Mucosa of stomach (tissue), 1 donor: Measurements from ENCODE around the gene ALOX5.
"Not testable (repeated sequence)": the region's sequence is repeated elsewhere in the genome, so short reads cannot be mapped to it uniquely, and the experiment has no call there.

ENCODE experiments used
- H3K27me3 ChIP-seq: one replicate; pipeline ENCODE4 v1.7.0; 2013; ENCODE audit warnings: mild to moderate bottlenecking, low read length; ENCODE audit not compliant: control insufficient read depth, insufficient read depth
- H3K36me3 ChIP-seq: one replicate; pipeline ENCODE4 v1.7.0; 2013; ENCODE audit warnings: low read length; ENCODE audit not compliant: control insufficient read depth, insufficient read depth
- H3K4me1 ChIP-seq: one replicate; pipeline ENCODE4 v1.7.0; 2013; ENCODE audit warnings: mild to moderate bottlenecking, low read length; ENCODE audit not compliant: control insufficient read depth, insufficient read depth
- H3K4me3 ChIP-seq: one replicate; pipeline ENCODE4 v1.7.0; 2013; ENCODE audit warnings: low read length
- H3K9ac ChIP-seq: one replicate; pipeline ENCODE4 v1.7.0; 2013; ENCODE audit warnings: mild to moderate bottlenecking, low read length, moderate library complexity
- H3K9me3 ChIP-seq: one replicate; pipeline ENCODE4 v1.7.0; 2013; ENCODE audit warnings: mild to moderate bottlenecking, low read length, moderate library complexity; ENCODE audit not compliant: control insufficient read depth
- donor health status: Pancreatic carcinoma.

ALOX5 gene

GRCh38 chr10:45410807-45411606, 37.0 kb downstream of the ALOX5 start:
- no peaks in the 10 kb centered on the region for H3K36me3 ChIP-seq
- no peaks in the 10 kb centered on the region for H3K4me1 ChIP-seq
- H3K4me3 ChIP-seq = no peak overlapping the region
- no peaks in the 10 kb centered on the region for H3K9me3 ChIP-seq
- H3K9ac ChIP-seq = no peak overlapping the region
- no peaks in the 10 kb centered on the region for H3K27me3 ChIP-seq

DNA sequence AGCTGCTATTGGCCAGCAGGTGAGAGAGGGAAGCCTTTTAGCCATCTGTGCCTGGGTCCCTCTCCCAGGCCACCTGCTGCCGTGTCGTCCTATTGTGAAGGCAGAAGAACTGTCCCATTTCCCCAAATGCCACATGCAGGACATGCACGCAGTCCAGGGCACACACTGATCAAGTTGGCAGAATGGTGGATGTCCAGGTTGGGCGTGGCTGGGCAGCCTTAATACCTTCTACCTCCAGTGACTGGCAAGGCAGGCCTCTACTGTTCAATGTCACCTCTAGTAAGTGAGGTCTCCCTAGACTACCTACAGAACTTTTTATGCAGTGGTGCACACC, 37.6 kb downstream of the ALOX5 start:
- Histone ChIP-seq H3K9me3 (no peaks in the 10 kb centered on the region), H3K4me3 (no peak overlapping the region), H3K9ac (no peak overlapping the region), H3K27me3 (no peaks in the 10 kb centered on the region), H3K36me3 (no peaks in the 10 kb centered on the region), H3K4me1 (no peaks in the 10 kb centered on the region)

GRCh38 chr10:45415062-45415461, 41.0 kb downstream of the ALOX5 start:
- H3K4me1 ChIP-seq, H3K9ac ChIP-seq, H3K9me3 ChIP-seq, H3K27me3 ChIP-seq, H3K36me3 ChIP-seq, H3K4me3 ChIP-seq: not testable (repeated sequence)

DNA sequence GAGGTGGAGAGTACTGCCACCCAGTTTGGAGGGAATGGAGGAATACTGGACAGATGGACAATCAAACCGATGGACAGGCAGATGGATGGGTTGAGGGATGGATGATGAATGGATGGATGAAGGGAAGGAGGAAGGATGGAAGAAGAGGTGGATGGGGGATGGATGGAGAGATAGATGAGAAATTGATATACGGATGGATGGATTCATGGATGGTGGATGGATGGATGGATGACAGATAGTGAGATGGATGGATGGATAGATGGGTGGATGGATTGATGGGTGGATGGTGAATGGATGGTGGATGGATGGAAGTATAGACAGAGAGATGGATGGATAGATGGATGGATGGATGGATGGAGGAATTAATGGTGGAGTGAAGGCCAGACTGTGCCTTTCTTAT, 42.6 kb downstream of the ALOX5 start:
- peaks cover 13% of the 10 kb centered on the region for H3K4me1 ChIP-seq
- no peaks in the 10 kb centered on the region for H3K27me3 ChIP-seq
- no peaks in the 10 kb centered on the region for H3K9me3 ChIP-seq
- H3K4me3 ChIP-seq = no peak overlapping the region
- H3K9ac ChIP-seq = no peak overlapping the region
- H3K36me3 ChIP-seq = no peaks in the 10 kb centered on the region

DNA sequence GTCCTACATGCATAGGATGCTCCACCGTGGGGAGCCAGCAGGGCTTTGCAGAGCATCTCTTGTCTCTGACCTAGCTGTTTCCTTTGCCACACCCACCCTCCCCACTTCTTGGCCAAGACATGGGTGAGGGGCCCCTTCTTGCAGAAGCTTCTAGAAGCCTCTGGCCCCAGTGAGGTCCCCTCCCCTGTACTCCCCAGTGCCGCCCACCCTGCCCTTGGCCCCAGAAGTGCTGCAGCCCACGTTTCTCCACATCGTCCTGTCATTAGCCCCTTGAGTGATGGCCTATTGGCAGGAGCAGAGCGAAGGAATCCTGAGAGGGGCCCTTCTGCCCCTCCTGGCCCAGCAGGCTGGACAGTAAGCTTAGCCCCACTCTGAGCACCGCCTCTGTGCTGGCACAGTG, 43.7 kb downstream of the ALOX5 start:
- peaks cover 13% of the 10 kb centered on the region for H3K4me1 ChIP-seq
- H3K27me3 ChIP-seq = no peaks in the 10 kb centered on the region
- no peaks in the 10 kb centered on the region for H3K36me3 ChIP-seq
- no peak overlapping the region for H3K9ac ChIP-seq
- H3K9me3 ChIP-seq = no peaks in the 10 kb centered on the region
- no peak overlapping the region for H3K4me3 ChIP-seq

GRCh38 chr10:45418417-45418848, 44.4 kb downstream of the ALOX5 start:
- H3K4me1 ChIP-seq = peaks cover 13% of the 10 kb centered on the region
- no peaks in the 10 kb centered on the region for H3K9me3 ChIP-seq
- H3K9ac ChIP-seq = peak overlapping the region; percentile 54
- peak overlapping the region; percentile 17 for H3K4me3 ChIP-seq
- H3K36me3 ChIP-seq = no peaks in the 10 kb centered on the region
- H3K27me3 ChIP-seq = no peaks in the 10 kb centered on the region

GRCh38 chr10:45418849-45419675, 45.0 kb downstream of the ALOX5 start:
- Histone ChIP-seq H3K4me1 (peaks cover 13% of the 10 kb centered on the region), H3K4me3 (peak overlapping the region; percentile 17), H3K27me3 (no peaks in the 10 kb centered on the region), H3K9ac (peak overlapping the region; percentile 54), H3K9me3 (no peaks in the 10 kb centered on the region), H3K36me3 (no peaks in the 10 kb centered on the region)

GRCh38 chr10:45419676-45420025, 45.6 kb downstream of the ALOX5 start:
- peaks cover 13% of the 10 kb centered on the region for H3K4me1 ChIP-seq
- peak overlapping the region; percentile 54 for H3K9ac ChIP-seq
- H3K9me3 ChIP-seq = no peaks in the 10 kb centered on the region
- H3K27me3 ChIP-seq = no peaks in the 10 kb centered on the region
- H3K4me3 ChIP-seq = peak overlapping the region; percentile 17
- no peaks in the 10 kb centered on the region for H3K36me3 ChIP-seq

DNA sequence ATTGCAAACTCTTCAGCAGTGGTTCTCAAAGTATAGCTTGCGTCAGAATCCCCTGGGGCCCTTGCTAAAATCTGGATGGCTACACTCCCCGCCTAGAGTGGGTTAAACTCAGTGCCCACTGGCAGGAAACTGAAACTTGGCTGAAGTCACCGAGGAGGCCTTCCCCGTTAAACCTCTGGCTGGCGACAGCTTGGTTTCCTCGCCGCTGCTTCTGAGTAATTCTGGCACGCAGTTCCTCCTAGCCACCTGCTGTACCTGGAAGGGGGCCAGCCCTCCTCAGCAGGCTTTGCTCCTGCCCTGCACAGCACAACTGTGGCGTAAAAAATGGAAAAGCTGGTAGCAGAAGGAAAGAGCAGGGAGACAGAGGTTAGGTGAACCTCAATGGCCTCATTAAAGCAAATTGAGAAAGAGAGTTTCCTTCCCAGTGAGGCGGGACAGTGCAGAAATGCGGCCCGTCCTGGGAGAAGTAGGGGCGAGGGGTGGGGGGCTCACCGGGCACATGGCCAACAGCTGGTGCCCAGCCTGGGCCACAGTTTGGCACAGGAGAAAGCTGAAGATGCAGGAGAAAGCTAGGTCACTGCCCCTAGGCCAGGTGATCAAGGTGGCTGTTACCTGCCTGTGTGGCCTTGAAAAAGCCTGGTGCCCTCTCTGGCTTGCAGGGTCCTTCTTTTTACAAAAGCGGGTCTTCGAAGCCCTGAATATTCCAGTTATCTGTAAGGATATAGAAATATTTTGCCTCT, 46.6 kb downstream of the ALOX5 start:
- H3K36me3 ChIP-seq = no peaks in the 10 kb centered on the region
- no peak overlapping the region for H3K9ac ChIP-seq
- H3K4me3 ChIP-seq = no peak overlapping the region
- H3K4me1 ChIP-seq = peaks cover 21% of the 10 kb centered on the region
- no peaks in the 10 kb centered on the region for H3K9me3 ChIP-seq
- no peaks in the 10 kb centered on the region for H3K27me3 ChIP-seq

- H3K36me3 ChIP-seq = no peaks in the 10 kb centered on the region
- no peak overlapping the region for H3K9ac ChIP-seq
- H3K4me1 ChIP-seq = peaks cover 29% of the 10 kb centered on the region
- H3K27me3 ChIP-seq = no peaks in the 10 kb centered on the region
- H3K9me3 ChIP-seq = no peaks in the 10 kb centered on the region
- H3K4me3 ChIP-seq = no peak overlapping the region
Observed at GRCh38 chr10:45421221-45422097, 47.4 kb downstream of the ALOX5 start.

DNA sequence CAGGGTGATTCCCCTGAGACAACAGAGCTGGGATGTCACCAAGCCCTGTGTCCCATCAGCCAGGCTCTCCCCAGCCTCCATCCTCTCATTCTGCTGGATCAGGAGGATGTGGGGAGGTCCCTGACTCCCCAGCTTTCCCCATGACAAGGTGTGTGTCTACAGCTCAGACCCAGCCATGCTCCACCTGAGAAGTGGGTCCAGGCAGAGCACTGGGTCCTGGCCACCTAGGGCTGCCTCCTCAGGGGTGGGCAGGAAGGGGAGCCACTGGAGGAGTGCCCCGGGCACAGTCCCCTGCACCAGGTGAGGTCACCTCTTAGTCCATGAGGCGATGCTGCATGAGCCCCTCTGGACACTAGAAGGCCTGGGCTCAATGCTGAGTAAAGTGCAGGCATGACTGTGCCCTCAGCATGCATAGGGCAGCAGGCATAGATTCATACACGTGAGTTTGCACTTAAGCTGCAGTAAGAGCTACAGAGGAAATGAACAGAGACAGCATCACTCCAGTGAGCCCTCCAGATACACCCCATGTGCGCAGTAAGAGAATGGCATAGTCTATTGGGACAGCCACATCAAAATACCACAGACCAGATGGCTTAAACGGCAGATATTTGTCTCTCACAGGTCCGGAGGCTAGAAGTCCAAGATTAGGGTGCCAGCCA, 48.3 kb downstream of the ALOX5 start:
- H3K9me3 ChIP-seq = no peaks in the 10 kb centered on the region
- no peak overlapping the region for H3K9ac ChIP-seq
- no peaks in the 10 kb centered on the region for H3K36me3 ChIP-seq
- H3K4me3 ChIP-seq = no peak overlapping the region
- H3K27me3 ChIP-seq = no peaks in the 10 kb centered on the region
- peaks cover 29% of the 10 kb centered on the region for H3K4me1 ChIP-seq
